ENCODE measurements around the gene RCAN1.

Gene RCAN1

DNA sequence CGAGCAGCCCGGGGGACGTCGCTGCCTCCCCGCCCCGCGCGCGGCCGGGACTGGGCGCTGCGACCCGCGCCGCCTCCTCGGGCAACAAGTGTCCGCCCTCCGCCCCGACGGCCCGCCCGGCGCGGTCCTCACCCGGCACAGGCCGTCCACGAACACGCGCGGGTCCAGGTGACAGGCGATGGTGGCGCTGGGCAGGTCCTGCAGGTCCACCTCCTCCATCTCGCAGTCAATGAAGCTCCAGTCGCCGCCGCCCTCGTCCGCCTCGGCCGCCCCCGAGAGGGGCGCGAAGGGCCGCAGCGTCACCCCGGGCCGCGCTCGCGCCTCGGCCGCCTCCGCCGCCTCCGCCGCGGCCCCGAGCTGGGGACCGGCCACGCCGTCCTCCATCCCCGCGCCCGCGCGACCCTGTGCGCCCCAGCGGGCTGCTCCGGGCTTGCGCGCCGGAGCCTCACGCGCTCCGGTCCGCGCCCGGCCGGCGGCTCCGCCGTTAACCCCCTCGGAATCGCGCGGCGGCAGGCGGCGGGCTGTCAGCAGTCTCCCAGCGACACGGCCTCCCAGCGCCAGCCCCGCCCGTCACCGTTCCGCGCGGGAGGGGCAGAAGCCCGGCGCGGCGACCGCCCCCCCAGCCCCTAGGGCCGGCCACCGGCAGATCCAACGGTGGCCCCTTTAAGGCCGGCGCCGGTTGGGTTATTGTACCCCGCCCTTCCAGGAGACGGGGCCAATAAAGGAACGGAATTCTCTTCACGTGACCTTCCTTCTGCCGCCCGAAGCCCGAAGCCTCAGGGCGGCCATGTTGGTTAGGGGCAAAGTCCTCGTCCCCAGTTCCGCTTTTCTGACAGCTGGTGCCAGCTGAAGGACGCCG lies at the start of gene RCAN1:
Gene RCAN1, minus strand, starts transcription at position 486 of the 859 bp plus-strand sequence. Its CDS starts 102 bp downstream, at position 384.
- peak; percentile 97 for DNase-seq

DNA sequence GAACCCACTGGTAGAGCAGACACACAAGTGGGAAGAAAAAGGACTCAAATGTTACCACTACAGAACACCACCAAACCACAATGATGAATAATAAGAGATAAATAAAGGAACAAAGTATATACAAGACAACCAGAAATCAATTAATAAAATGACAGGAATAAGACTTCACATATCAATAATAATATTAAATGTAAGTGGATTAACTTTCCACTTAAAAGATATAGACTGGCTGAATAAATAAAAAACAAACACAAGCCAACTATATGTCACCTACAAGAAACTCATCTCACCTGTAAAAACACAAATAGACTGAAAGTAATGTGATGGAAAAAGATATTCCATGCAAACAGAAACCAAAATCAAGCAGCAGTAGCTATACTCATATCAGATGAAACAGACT lies 46.9 kb upstream of the RCAN1 start:
- DNase-seq, result no peak

DNA sequence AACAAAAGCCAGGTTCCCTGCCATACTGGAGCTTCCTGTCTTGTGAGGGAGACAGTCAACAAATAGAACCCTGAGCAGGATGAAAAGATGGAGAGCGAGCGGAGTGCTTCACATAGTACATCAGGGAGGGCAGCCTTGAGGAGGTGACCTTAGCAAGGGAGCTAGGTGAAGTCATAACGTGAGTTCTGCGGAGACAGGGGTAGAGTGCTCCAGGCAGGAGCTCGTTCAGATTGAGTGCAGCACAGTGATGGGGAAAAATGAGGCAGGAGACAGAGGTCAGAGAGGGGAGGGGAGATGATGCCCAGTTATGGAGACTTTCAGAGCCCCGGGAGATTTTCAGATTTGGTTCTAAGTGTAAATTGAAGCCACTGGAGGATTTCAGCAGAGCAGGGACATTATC lies 38.6 kb upstream of the RCAN1 start:
- no peak for DNase-seq

GRCh38 chr21:34651642-34652041 lies 36.7 kb upstream of the RCAN1 start:
- no peak for DNase-seq

GRCh38 chr21:34650861-34651431 lies 36.0 kb upstream of the RCAN1 start:
- no peak for DNase-seq

DNA sequence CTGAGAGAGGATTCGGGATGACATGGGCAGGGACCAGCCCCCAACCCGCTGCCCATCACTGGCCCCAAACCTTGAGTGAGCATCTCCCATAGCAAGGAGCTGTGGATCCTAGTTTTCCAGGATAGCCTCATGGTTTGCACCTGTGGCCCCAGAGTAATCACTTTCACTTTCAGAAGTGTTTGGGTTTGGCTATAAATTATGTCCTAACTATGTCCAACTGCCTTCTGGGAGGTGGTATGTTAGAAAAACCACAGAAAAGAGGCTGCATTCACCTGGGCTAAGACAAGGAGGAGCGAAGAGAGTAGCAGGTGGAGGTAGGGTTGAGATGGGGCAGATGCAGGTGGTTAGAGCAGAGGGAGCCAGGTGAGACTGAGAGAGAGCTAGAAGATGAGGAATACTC lies 34.5 kb upstream of the RCAN1 start:
- no peak for DNase-seq

GRCh38 chr21:34648739-34649297 lies 33.9 kb upstream of the RCAN1 start:
- DNase-seq, result no peak

DNA sequence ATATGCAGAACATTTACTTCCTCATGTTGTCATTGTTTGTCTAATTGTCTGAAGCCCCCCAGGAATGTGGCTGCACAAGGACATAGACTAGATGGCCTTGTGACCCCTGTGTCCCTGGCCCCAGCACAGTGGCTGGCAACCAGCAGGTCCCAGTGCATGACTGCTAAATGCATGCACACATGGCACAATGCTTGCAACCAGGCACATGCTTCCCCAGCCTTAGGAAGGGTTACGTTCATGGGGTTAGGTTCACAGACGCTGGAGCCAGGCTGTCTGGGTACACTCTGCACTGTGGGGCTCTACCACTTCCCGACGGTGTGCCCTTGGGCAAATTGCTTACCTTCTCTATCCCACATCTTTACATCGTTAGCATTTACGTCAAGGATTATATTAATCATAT lies 32.6 kb upstream of the RCAN1 start:
- peak; percentile 7 for DNase-seq

DNA sequence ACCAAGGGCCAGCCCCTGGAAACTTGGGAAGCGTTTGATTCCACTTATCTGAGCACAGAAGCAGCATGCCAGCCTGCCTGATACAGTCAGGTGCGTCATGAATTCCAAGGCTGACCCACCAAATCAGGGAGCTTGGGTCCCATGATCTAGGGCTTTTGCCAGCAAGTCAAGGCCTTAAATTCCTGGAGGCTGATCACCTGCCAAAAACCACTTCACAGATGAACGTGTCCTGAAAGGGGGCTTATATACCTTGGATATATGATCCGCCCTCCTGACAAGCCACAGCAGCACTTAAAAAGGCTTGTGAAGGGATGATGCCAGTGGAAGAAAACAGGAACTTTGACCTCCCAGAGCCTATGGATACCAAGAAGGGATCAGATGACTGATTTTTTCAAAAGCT lies 29.9 kb upstream of the RCAN1 start:
- DNase-seq, result no peak

DNA sequence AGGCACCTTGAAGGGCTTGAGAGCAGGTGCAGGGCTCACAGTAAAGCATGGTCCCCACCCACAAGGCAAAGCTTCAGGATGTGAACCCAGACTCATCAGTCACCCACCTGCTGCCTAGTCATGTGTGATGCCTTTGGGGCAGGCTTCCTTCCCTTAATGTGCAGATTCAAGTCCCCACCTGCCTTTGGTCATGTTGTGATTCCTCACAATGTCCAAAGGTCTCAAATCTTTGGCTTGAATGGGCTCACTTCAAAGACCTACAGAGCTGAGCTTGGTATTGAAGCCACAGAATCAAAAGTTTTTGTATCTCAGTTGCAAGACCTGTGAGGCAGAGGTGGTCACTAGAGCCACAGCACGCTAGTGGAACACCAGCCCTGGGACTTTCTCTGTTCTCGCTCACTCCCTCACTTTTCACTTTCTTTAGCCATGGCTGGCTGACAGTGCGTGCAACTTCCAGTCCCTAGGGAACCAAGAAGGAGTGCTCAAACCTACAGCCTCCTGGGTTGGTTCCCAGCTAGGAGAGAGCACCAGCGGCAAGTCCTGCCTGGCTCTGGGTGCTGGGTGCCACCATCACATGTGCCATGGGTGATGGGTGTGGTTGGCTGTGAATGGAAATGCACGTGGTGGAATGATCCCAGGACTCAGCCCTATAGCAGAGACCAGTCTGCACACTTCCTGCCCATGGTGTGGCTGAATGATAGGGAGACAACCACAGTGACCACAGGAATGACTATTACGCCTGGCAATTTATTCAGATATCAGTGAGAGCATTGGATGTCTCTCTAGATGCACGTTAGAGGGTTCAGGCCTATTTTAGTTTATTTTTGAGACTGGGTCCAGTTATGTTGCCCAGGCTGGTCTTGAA lies 27.5 kb upstream of the RCAN1 start:
- DNase-seq, result no peak

DNA sequence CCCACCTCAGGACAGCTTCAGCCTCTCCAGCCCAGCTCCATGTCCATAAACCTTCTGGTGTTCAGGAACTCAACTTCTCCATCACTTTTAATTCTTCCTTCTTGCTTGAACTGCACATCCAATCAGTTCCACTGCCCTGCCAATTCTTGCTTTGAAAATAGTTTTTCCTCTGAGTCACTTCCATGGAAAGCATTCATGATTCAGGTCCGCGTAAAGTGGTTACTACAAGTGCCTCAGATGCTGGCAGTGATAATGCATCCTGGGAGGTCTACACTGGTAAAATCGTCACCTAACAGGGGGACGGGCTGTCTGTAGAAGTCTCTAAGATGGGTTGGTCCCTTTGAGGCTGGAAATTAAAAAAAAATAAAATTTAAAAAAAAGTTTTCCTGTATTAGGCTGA lies 25.9 kb upstream of the RCAN1 start:
- DNase-seq, result no peak

DNA sequence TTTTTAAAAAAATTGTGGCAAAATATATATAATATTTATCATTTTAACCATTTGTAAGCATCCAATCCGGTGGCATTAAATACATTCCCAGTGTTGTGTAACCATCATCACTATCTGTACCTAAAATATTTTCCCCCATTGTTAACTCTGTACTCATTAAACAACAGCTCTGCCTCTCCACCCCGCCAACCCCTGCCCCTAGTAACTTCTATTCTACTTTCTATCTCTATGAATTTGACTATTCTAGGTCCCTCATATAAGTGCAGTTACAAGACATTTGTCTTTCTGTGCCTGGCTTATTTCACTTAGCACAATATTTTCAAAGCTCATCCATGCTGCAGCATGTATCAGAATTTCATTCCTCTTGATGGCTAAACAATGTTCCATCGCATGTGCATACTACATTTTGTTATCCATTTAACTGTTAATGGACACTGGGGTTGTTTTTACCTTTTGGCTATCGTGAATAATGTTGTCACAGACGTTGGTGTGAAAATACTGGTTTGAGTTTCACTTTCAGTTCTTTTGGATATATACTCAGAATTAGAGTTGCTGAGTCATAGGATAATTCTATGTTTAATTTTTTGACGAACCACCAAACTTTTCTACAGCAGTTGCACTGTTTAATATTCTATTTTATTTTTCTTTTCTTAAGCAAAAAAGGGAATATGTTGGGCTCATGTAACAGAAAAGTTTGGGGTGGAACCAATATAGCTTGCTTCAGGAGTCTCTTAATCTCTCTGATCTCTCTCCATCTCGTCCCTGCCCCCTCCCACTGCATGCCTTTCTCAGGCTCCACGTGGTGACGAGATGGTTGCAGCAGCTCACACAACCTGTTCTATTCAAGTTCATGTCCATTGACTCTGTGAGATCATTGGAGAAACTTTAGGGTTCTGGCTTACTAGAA lies 25.2 kb upstream of the RCAN1 start:
- no peak for DNase-seq

- no peak for DNase-seq
Observed at GRCh38 chr21:34639250-34639649, 24.3 kb upstream of the RCAN1 start.

GRCh38 chr21:34636961-34637360 lies 22.0 kb upstream of the RCAN1 start:
- no peak for DNase-seq

GRCh38 chr21:34635307-34635706 lies 20.4 kb upstream of the RCAN1 start:
- no peak for DNase-seq

DNA sequence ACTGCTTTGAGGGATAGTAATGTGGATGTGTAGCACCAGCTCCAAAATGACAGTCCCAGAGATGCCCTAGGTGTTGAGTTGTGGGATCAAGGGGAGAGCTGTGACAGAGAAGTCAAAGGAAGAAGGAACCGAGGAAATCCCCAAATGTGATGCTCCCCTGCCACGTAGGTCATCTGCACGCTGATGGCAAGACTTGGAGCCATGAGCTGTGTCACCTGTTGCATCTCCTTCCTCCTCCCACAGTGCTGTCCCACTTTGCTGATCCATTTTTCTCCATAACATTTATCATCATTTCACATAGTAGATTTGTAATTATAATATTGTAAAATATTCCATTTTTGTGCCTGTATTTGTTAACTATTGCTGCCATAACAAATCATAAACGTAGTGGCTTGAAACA lies 17.6 kb upstream of the RCAN1 start:
- DNase-seq, result no peak

DNA sequence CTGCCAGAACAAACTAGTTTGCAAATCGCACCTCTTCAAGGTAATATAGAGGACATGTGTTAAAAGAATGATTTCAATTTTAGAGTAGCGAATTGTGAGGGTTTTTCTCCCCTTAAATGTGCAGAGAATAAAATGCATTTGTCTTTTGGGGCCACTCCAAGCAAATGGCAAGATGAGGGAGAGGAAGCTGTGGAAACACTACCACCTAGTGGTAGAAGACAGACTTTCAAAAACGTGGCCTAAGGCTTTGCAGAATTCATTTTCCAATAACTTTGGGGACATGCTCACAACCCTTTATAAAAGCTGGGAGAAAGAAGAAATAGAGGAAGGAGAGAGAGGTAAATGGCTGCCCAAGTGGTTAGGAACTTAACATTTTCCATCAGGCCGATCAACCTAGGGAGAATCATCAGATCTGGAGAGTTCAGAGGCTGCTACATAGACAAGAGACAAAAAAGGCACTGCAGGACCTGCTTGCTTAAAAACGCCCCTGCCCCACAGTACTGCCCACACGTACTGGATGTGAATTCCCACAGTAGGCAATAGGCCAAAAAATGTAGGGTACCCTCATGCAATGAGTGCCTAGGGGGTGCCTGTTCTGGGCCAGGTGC lies 15.7 kb upstream of the RCAN1 start:
- DNase-seq, result peak; percentile 86

GRCh38 chr21:34626131-34626530 lies 11.2 kb upstream of the RCAN1 start:
- no peak for DNase-seq

GRCh38 chr21:34625030-34625593 lies 10.2 kb upstream of the RCAN1 start:
- DNase-seq, result no peak

- no peak for DNase-seq
Observed at GRCh38 chr21:34623516-34623915, 8.6 kb upstream of the RCAN1 start.

All from eye (tissue), 1 donor.